Measurements from ENCODE around the gene SESTD1. TPM values are rescaled to one million over a fixed set of nuclear protein-coding genes. Genes with fewer than 3 reads are reported as not detected.

SESTD1 gene
- total and polyA plus RNA-seq, 7 donors, result 4.2 to 20.2 (median 15.1) TPM

- no peaks in the 10 kb centered on the region for H3K9me3 ChIP-seq
- TF ChIP-seq CTCF (IDR thresholded peaks at IDR 0.05), result no peak
- peak overlapping the region; percentile 75 for H3K27ac ChIP-seq
- WGBS, 3 donors, result 0 to 1% (median 0%) methylated on average over 42 to 62 of the region's 62 CpGs
- DNase-seq (peak; percentile 55 to 79), ATAC-seq (peak; percentile 56 to 72 (median 66))
- H3K4me3 ChIP-seq, result peak overlapping the region; percentile 86
- H3K4me1 ChIP-seq, result peaks cover 9% of the 10 kb centered on the region
- H3K36me3 ChIP-seq (ENCODE audit: insufficient read depth in 1 of 2, low read depth in 1 of 2), result no peaks in the 10 kb centered on the region
- H3K27me3 ChIP-seq (ENCODE audit: insufficient read depth in 3 of 3, low read length in 2 of 3), result no peaks in the 10 kb centered on the region
- intact Hi-C loops (cut with DNase I), result no loop called here
Observed at GRCh38 chr2:179263446-179264367, 925 bp downstream of the SESTD1 start.

- WGBS, 3 donors, result 42 to 46% (median 43%) methylated on average over 4 of the region's 4 CpGs
- H3K27me3 ChIP-seq (ENCODE audit: insufficient read depth in 3 of 3, low read length in 2 of 3), result no peaks in the 10 kb centered on the region
- no peaks in the 10 kb centered on the region for H3K36me3 ChIP-seq (ENCODE audit: insufficient read depth in 1 of 2, low read depth in 1 of 2)
- peaks cover 9% of the 10 kb centered on the region for H3K4me1 ChIP-seq
- no peak for DNase-seq
- intact Hi-C loops (cut with DNase I), result no loop called here
- ATAC-seq, result no peak
- H3K9me3 ChIP-seq, result no peaks in the 10 kb centered on the region
- no peak for TF ChIP-seq CTCF (IDR thresholded peaks at IDR 0.05)
- H3K27ac ChIP-seq, result peak overlapping the region; percentile 75
- H3K4me3 ChIP-seq, result peak overlapping the region; percentile 86
Observed at GRCh38 chr2:179263015-179263414, 1.6 kb downstream of the SESTD1 start.

GRCh38 chr2:179262077-179262660 lies 2.5 kb downstream of the SESTD1 start:
- H3K9me3 ChIP-seq, result no peaks in the 10 kb centered on the region
- no peak overlapping the region for H3K27ac ChIP-seq
- no peak overlapping the region for H3K4me3 ChIP-seq
- 86 to 93% (median 87%) methylated on average over 3 of the region's 3 CpGs for WGBS, 3 donors
- H3K36me3 ChIP-seq (ENCODE audit: insufficient read depth in 1 of 2, low read depth in 1 of 2), result no peaks in the 10 kb centered on the region
- TF ChIP-seq CTCF (IDR thresholded peaks at IDR 0.05), result no peak
- ATAC-seq (no peak), DNase-seq (no peak)
- no peaks in the 10 kb centered on the region for H3K27me3 ChIP-seq (ENCODE audit: insufficient read depth in 3 of 3, low read length in 2 of 3)
- intact Hi-C loops (cut with DNase I), result no loop called here
- peaks cover 9% of the 10 kb centered on the region for H3K4me1 ChIP-seq

- Histone ChIP-seq H3K27ac (no peak overlapping the region), H3K36me3 (ENCODE audit: insufficient read depth in 1 of 2, low read depth in 1 of 2) (no peaks in the 10 kb centered on the region), H3K4me3 (no peak overlapping the region), H3K9me3 (no peaks in the 10 kb centered on the region), H3K27me3 (ENCODE audit: insufficient read depth in 3 of 3, low read length in 2 of 3) (no peaks in the 10 kb centered on the region), H3K4me1 (peaks cover 9% of the 10 kb centered on the region)
- 49 to 85% (median 76%) methylated on average over 2 of the region's 2 CpGs for WGBS, 3 donors
- no peak for DNase-seq
- no peak for ATAC-seq
- TF ChIP-seq CTCF (IDR thresholded peaks at IDR 0.05), result no peak
- intact Hi-C loops (cut with DNase I), result no loop called here
Observed at GRCh38 chr2:179261151-179261825, 3.3 kb downstream of the SESTD1 start.
